ENCODE data around the gene LIM2.

The LIM2 gene

GRCh38 chr19:51394050-51394836, 6.5 kb upstream of the LIM2 start:
- peak; percentile 98 for DNase-seq

DNA sequence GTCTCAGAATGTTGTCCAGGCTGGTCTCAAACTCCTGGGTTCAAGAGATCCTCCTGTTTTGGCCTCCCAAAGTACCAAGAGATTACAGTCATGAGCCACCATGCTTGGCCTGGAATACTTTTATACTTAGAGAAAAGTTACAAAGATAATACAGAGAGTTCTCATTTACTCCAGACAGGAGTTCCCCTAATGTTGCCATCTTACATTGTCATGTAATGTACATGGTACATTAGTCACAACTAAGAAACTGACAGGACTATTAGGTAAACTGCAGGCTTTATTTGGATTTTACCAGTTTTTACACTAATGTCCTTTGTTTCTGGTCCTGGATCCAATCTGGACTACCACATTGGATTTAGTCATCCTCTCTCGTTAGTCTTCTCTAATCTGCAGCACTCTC, 4.9 kb upstream of the LIM2 start:
- DNase-seq: no peak

DNA sequence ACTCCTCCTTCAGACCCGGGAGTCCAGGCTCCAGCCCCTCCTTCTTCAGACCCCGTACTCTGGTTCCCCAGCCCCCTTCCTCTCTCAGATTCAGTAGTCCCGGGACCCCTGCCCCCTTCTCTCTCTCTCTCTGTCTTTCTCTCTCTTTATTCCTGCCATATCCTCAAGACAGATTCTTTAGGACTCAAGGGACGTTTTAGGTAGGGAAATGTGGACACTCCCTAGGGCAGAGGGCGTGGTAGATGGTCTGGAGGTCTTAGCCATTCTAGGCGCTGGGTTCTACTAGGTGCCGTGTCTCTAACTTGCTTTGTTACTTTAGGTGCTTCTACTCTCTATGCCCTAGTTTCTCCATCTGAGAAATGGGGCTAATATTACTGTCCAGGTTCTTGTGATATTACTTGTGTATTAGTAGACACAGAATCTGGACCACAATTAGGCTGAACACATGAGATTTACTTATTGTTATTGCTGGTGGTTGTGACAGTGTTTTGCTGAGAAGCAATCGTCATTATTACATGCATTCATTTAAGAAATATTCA, 3.4 kb upstream of the LIM2 start:
- no peak for DNase-seq

- DNase-seq: no peak
These were observed 1.4 kb upstream of the LIM2 start for GRCh38 chr19:51389143-51389542.

DNA sequence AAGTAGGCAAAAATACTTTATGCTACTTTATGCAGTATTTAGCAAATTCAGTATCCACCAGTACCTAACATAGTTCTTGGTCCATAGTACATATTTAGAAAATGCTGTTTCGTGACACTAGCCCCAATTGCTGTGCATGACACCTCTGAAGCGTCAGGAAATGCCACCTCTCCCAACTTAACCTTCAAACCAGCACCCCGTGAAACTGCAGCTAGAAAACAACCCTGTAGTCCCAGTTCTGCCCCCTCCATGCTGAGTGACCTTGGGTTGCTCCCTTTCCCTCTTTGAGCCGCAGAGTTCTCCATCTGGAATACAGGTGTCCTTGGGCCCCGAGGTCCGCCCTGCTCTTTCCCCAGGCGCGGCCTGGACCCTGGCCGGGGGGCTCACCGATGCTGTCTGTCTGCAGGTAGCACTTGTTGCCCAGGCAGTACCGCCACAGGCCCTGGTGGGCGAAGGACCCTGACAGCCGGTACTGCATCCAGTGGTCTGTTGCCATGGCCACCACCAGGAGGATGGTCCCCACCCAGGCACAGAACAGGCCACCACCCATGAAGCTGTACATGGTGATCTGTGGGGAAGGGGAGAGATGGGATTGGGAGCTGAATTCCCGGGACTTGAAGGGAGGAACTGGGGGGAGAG, 773 bp downstream of the LIM2 start:
- DNase-seq: no peak

GRCh38 chr19:51382004-51382403, 5.8 kb downstream of the LIM2 start:
- DNase-seq: no peak

- DNase-seq: no peak
These were observed 7.4 kb downstream of the LIM2 start for GRCh38 chr19:51380379-51380778.

DNA sequence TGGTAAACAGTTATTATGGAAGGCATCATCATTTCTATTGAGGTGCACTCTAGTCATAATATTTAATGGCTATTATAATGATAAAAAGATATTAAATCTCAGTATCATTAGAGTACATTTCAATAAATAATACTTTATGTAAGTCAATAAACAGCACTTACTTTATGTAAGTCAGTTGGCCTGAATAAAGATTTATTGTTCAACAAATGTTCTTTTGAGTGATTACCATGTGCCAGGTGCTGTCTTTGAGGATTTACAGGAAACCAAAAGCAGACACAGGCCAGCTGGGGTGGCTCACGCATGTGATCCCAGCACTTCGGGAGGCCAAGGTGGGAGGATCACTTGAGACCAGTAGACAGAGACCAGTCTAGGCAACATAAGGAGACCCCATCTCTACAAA, 10.4 kb downstream of the LIM2 start:
- no peak for DNase-seq

- DNase-seq: peak; percentile 82
These were observed 12.1 kb downstream of the LIM2 start for GRCh38 chr19:51375504-51376221.

DNA sequence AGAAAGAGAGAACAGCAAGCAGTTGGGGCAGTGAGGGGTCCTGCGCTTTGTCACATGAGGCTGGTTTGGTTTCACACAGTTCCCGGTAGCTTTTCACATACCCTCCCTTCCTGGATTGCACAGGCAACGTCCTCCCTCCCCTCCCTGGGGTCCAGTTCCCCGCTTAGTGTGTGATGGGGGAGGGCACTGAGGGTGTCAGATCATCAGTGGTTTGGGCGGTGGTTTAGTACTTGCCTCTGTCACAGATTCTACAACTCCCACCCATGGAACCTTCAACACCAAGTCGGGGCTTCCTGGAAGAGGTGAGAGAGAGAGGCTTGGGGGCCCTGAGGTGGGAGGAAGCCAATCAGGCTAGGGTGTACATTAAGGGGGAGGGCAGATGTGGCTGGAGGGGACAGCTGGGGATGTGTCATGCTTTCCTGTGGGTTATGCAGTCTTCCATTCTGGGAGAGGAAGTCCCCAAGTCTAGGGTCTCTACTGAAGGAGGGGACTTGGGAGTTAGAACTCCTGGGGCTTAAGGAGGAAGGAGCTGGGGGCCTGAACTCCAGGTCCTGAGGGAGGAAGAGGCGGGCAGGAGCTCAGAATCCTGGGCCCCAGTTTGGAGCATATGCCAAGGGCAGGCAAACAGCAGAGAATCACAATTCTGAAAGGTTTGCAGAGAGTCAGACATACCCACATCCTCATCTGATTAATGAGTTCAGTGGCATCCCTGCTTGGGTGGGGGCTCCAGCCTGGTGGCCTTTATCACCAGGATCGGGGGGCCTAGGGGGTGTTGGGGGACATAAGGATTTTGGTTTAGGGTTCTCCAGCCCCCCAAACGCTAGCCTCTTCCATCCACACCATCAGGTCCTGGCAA, 14.9 kb downstream of the LIM2 start, which contains the start of gene NKG7:
Gene NKG7, minus strand, starts transcription at position 6 of the 856 bp plus-strand sequence. CDS start 119 bp downstream, outside the sequence.
- peak; percentile 90 for DNase-seq

- no peak for DNase-seq
These were observed 15.6 kb downstream of the LIM2 start for GRCh38 chr19:51372021-51372648.

DNA sequence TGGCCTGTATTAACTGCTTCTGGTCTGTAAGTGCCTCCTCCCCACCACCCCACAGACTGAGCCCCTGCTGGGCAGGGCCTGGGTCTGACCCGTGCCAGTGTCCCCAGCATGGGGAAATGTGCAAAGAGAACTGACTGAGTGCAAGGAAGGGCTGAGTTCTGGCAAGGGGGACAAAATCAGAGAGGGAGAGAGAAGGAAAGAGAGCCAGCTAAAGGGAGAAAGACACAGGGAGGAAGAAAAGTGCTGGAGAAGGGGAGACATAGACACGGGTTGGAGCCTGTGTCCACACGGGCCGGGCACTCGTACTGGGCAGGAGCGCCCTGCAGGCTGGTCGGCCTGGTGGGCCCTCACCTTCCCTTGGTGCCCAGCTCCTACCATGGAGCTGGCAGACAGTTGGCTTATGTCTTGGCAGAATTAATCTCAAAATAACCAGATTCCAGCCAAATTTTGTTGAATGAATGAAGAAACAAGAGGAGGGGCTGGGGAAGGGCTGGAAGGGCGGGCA, 16.5 kb downstream of the LIM2 start:
- DNase-seq: no peak

GRCh38 chr19:51370230-51370629, 17.5 kb downstream of the LIM2 start:
- no peak for DNase-seq

- DNase-seq: peak; percentile 69
These were observed 19.1 kb downstream of the LIM2 start, which contains the start of gene CLDND2 for GRCh38 chr19:51368366-51369282. Gene CLDND2 (minus strand): TSS chr19:51369003. CDS start chr19:51368577, 426 bp downstream.

- peak; percentile 99 for DNase-seq
These were observed 20.0 kb downstream of the LIM2 start for GRCh38 chr19:51367565-51368365.

- no peak for DNase-seq
These were observed 20.6 kb downstream of the LIM2 start for GRCh38 chr19:51367255-51367564.

DNA sequence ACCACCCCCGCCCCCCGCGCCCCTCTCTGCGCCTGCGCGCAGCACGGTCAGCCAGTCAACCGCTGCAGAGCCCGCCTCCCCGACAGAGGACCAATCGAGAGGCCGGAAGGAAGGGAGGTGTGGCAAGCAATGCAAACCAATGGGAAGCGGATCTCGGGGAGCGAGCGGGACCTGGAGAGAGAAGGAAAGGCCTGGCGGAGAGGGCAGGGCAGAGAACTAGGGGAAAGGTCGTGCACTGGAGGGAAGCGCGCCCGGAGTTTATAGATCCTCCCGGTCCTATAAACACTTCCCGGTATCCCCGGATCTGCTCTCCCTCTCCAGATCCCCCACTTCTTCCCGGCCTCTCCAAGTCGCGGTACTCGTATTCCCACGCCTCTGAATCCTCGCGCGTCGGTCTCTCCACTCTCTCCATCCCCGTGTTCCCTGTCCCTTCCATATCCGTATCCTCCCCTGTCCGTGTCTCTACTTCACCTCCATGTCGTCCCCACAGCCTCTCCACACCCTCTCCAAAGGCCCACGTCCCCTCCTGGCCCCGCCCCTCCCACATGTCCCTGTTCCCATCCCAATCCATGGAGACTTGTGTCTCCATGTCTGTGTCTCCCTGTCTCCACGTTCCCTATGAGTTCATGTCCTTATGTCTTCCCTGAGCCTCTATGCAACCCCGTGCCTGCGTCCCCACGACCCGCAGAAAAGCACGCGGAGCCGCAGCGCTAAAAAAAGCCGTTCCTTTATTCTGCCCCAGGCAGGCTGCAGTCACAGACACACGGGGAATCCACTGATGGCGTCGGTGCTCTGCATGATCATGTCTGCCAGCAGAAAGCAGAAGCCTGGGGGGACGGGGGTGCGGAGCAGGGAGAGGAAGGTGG, 21.2 kb downstream of the LIM2 start:
- DNase-seq: peak; percentile 97

DNA sequence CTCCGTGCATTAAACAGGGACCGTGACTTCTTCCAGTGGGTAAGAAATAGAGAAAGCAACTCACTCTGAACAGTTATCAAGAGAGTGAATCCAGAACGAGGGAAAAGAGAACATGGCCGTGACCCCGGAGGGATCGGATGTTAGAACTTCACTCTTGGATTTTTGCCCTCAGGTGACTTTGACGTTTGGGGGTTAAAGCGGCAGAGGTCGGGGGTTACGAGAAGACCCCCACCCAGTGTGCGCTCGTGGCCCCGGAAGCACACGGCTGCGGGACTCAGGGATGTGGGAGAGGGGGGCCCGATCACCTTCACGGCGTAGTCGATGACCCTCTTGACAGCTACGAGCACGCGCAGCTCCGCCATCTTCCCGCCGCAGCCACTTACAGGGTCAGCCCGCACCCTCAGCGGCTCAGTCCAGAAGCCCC, 21.8 kb downstream of the LIM2 start, which contains the start of gene ETFB:
Gene ETFB, minus strand, starts transcription at position 424 of the 424 bp plus-strand sequence. Its CDS starts 62 bp downstream, at position 362.
- DNase-seq: no peak
